AG04450 (cell line): ENCODE measurements around the gene HS6ST3. TPM values are rescaled to one million over a fixed set of nuclear protein-coding genes. Genes with fewer than 3 reads are reported as not detected.

ENCODE experiments used
- CTCF ChIA-PET: fragments of 300-600, 350-600 bp; formaldehyde crosslinking; extraction: SDS; loops from one replicate; lab custom pipeline; 2022; ENCODE audit warnings: antibody characterized with exemption, inconsistent platforms; lab: Charles Lee
- POLR2A ChIA-PET: fragments of 350-600 bp; formaldehyde crosslinking; extraction: SDS; loops from one replicate; lab custom pipeline; 2021; ENCODE audit warnings: antibody characterized with exemption, inconsistent platforms; lab: Yijun Ruan, JAX
- DNase-seq: peaks from one replicate; pipeline ENCODE4 v3.0.0-alpha.2; 2011; ENCODE audit warnings: low read depth, low spot score
- H3K27ac ChIP-seq: one replicate; pipeline ENCODE4 v1.5.1; 2012; ENCODE audit warnings: low read depth, low read length, control low read depth
- H3K27me3 ChIP-seq: one replicate; pipeline ENCODE4 v1.6.0; 2012; ENCODE audit warnings: low read length; ENCODE audit not compliant: control insufficient read depth, insufficient read depth
- H3K4me3 ChIP-seq: 2 replicates; pipeline ENCODE4 v1.5.1; 2011; ENCODE audit warnings: mild to moderate bottlenecking, low read depth, low read length, control low read depth
- H3K9me3 ChIP-seq: 2 replicates; pipeline ENCODE4 v1.5.1; 2012; ENCODE audit warnings: low read length; ENCODE audit not compliant: control insufficient read depth, insufficient read depth
- polyA plus RNA-seq: library from polyadenylated mRNA; depleted of rRNA; stranded (reverse); fragments of >200 nt; gene quantifications from 2 replicates; pipeline ENCODE4 v1.2.3, GENCODE V29; 2011
- TF ChIP-seq, protein P1 (sequence below): IDR thresholded peaks from 2 replicates; pipeline ENCODE4 v1.5.1; 2011; ENCODE audit warnings: low read depth, low read length, control low read depth, inconsistent platforms

The HS6ST3 gene
- polyA plus RNA-seq, 1 experiment, result not detected

DNA sequence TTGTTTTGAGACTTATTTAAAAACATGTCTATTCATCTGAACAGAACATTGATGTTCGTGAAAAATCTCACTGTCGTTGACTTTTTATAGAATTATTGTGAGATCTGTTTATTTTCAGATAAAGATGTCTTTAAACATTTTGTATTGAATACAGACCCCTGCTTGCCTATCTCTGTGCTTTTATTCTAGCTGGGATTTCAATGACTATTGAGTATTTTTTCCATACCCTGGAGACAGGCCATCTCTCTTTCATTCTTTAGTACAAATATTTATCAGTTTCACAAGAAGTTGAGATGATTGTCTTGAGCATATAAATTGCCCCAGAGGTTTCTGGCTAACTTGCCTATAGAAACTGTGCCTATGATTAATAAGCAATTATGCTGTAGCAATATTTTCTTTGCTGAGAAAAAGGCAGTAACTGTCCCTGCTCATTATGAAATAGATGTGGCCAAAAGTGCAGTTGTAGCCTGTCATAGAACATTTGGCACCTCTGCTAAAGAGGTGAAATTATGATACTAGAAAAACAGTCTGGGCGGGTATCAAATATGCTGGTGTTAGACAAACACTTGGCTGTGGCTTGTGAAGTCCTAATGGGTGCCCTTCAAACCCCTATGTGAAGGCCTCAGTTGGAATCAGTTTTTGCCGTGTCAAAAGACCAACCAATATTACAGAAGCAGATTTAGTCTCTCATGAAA is 360.6 kb downstream of the HS6ST3 start:
- H3K27ac ChIP-seq, result no peak overlapping the region
- TF ChIP-seq, protein P1, sequence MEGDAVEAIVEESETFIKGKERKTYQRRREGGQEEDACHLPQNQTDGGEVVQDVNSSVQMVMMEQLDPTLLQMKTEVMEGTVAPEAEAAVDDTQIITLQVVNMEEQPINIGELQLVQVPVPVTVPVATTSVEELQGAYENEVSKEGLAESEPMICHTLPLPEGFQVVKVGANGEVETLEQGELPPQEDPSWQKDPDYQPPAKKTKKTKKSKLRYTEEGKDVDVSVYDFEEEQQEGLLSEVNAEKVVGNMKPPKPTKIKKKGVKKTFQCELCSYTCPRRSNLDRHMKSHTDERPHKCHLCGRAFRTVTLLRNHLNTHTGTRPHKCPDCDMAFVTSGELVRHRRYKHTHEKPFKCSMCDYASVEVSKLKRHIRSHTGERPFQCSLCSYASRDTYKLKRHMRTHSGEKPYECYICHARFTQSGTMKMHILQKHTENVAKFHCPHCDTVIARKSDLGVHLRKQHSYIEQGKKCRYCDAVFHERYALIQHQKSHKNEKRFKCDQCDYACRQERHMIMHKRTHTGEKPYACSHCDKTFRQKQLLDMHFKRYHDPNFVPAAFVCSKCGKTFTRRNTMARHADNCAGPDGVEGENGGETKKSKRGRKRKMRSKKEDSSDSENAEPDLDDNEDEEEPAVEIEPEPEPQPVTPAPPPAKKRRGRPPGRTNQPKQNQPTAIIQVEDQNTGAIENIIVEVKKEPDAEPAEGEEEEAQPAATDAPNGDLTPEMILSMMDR, result no peak
- H3K9me3 ChIP-seq, result peaks cover 19% of the 10 kb centered on the region; the same call in 1 of the 2 replicates
- CTCF ChIA-PET, result no interaction called here
- POLR2A ChIA-PET, result no interaction called here
- no peak for DNase-seq
- no peak overlapping the region for H3K4me3 ChIP-seq
- H3K27me3 ChIP-seq, result no peaks in the 10 kb centered on the region

DNA sequence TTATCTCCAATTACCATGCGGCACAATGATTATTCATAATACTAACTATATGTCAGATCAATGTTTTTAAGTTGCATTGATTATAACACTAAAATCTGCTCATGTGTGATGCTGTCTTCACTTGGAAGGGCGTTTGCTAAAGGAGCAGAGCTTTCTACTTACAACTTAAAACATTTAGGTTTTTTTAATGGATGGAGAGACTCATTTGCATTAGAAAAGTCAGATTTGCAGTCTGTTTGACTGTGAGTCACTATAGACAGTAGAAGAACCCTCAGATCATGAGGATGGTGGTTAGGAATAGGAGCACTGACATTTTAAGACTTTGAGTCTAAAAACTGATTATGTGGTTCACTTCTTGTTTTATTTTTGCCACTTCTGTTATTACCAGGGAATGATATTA is 364.6 kb downstream of the HS6ST3 start:
- TF ChIP-seq, protein P1, result no peak

DNA sequence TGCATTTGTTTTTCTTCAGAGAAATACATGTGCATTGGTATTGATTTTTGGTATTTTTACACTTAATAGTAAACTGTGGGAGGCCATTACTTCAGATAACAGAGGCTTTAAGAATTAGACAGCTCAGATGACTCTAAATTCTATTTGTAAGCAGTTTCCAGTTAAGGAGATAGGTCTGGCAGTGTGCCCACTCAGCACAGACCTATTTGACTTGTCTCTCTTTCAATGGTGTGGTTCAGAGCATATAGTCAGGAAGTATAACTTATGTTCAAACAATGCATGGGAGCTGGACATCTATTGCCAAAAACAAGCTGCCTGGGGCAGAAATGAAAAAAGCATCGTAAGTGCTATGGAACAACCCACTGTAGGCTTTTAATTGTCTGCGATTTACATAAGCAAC is 370.7 kb downstream of the HS6ST3 start:
- no peak overlapping the region for H3K27ac ChIP-seq
- TF ChIP-seq, protein P1, result no peak
- POLR2A ChIA-PET, result no interaction called here
- H3K4me3 ChIP-seq, result no peak overlapping the region
- CTCF ChIA-PET, result no interaction called here
- H3K27me3 ChIP-seq, result no peaks in the 10 kb centered on the region
- DNase-seq, result no peak
- no peaks in the 10 kb centered on the region for H3K9me3 ChIP-seq

More for the DNA sequence above, 364.6 kb downstream of the HS6ST3 start:
- no peaks in the 10 kb centered on the region for H3K27me3 ChIP-seq
- ChIA-PET CTCF (no interaction called here), POLR2A (no interaction called here)
- no peak overlapping the region for H3K4me3 ChIP-seq
- no peak overlapping the region for H3K27ac ChIP-seq
- H3K9me3 ChIP-seq, result peaks cover 7% of the 10 kb centered on the region; the same call in 1 of the 2 replicates
- DNase-seq, result no peak

DNA sequence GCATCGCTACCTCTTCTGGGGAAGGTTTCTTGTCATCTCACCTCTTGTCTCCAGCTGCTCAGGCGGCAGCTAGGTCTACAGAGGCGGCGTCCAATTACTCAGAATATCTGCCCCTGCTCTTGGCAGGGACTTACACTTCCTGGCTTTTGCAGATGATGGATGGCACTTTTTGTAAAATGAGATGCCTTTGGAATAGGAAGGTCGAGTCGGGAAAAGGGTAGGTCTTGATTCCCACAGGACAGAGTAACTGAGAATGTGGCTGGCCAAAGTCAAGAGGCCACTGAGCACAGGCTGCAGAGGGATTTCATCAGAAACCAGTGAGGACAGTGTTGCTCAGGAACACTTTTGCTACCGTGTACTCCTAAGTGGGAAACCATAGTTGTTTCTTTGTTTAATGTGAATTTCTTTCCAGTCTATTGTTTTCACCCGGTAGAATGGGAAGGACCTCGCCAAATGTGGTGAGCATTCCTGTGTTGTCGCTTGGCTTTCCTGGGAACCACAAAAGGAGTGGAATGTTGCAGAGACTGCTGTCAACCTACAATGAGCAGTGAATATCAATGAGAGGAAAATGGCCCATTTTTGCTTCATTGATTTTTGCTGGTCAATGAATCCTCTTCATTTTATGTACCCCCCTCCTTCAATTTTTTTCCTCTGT is 383.7 kb downstream of the HS6ST3 start:
- H3K9me3 ChIP-seq, result peaks cover 5% of the 10 kb centered on the region
- POLR2A ChIA-PET, result no interaction called here
- H3K27me3 ChIP-seq, result no peaks in the 10 kb centered on the region
- H3K27ac ChIP-seq, result no peak overlapping the region
- TF ChIP-seq, protein P1, result no peak
- no peak overlapping the region for H3K4me3 ChIP-seq
- DNase-seq, result no peak
- CTCF ChIA-PET, result no interaction called here

DNA sequence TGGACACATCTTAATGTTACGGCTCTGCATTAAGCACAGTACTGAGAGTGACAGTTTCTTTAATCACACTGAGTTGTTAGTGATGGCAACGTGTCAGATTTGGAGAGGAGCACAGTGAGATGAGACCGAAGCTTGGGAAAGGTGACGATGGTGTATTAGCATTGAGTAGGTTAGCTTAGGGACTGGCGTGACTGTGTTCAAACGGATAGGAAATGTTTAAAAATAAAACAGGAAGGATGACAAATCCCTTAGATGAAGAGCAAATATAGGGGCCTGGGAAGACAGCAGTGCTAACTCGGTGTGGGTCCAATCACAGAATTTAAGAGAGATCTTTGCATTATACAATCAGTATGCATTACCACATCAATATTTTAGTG is 384.3 kb downstream of the HS6ST3 start:
- ChIA-PET POLR2A (no interaction called here), CTCF (no interaction called here)

More for the DNA sequence above, 384.3 kb downstream of the HS6ST3 start:
- TF ChIP-seq, protein P1, result no peak
- Histone ChIP-seq H3K27ac (no peak overlapping the region), H3K9me3 (peaks cover 7% of the 10 kb centered on the region), H3K4me3 (no peak overlapping the region), H3K27me3 (no peaks in the 10 kb centered on the region)
- DNase-seq, result no peak
